DOHH2 (cell line): ENCODE measurements around the gene SEZ6L2.

ENCODE experiments used
- CTCF ChIP-seq: fragments of 200-600 bp; sonication (generic); IDR thresholded peaks from one replicate; pipeline ENCODE4 v1.5.1; 2014; ENCODE audit warnings: antibody characterized with exemption, mild to moderate bottlenecking, low read depth, low read length; ENCODE audit not compliant: poor library complexity, severe bottlenecking
- EZH2phosphoT487 ChIP-seq: fragments of 200-600 bp; sonication (generic); IDR thresholded peaks from 2 replicates; pipeline ENCODE4 v1.6.1; 2017; ENCODE audit warnings: borderline replicate concordance, mild to moderate bottlenecking, antibody characterized with exemption, low read length, moderate library complexity, mixed read lengths

- TF ChIP-seq CTCF (no peak), EZH2phosphoT487 (no peak)
Observed at GRCh38 chr16:29852654-29853053, 46.7 kb downstream of the SEZ6L2 start.
